Amniotic epithelial cell (primary cell): ENCODE measurements around the gene FADS6.
"Not testable (repeated sequence)": the region's sequence is repeated elsewhere in the genome, so short reads cannot be mapped to it uniquely, and the experiment has no call there.

Experiments used
- DNase-seq: peaks from one replicate; pipeline ENCODE4 v3.0.0-alpha.2; 2010; ENCODE audit warnings: low read depth

The FADS6 gene

GRCh38 chr17:74921026-74921681 is 27.7 kb upstream of the FADS6 start:
- DNase-seq = no peak

- no peak for DNase-seq
These were observed 27.2 kb upstream of the FADS6 start for GRCh38 chr17:74920642-74921025.

GRCh38 chr17:74920306-74920620 is 26.8 kb upstream of the FADS6 start:
- no peak for DNase-seq

GRCh38 chr17:74919440-74920305 is 26.2 kb upstream of the FADS6 start:
- no peak for DNase-seq

DNA sequence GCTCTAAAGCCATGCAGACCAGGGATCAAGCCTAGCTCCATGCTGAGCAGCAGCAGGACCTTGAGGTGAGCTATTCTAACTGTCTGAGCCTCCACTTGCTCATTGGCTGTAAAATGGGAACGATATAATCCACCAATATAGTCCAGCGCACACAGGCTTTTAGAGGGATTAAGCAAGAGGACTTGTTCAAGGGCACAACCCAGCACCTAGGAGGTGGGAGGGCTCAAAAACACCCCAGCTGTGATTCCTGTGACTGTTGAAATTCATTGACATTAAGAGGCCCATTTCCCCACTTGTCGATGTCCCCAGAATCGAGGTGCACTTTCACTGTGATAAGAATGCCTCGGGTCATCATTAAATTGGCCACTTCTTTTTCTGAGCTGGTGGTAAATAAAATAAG is 25.5 kb upstream of the FADS6 start:
- DNase-seq = no peak

GRCh38 chr17:74917430-74917829 is 24.0 kb upstream of the FADS6 start:
- no peak for DNase-seq

DNA sequence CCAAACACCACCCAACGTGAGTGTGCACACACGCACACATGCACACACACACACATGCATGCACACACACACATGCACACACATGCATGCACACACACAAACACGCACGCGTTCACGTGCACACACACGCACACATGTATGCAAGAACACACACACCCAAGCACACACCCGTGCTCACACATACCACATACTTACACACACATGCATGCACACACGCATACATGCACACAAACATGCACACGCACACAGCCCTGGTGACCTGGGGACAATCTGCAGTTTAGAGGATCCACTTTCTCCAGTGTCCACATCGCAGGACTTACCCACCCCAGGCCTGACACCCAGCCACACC is 23.4 kb upstream of the FADS6 start:
- DNase-seq = no peak

DNA sequence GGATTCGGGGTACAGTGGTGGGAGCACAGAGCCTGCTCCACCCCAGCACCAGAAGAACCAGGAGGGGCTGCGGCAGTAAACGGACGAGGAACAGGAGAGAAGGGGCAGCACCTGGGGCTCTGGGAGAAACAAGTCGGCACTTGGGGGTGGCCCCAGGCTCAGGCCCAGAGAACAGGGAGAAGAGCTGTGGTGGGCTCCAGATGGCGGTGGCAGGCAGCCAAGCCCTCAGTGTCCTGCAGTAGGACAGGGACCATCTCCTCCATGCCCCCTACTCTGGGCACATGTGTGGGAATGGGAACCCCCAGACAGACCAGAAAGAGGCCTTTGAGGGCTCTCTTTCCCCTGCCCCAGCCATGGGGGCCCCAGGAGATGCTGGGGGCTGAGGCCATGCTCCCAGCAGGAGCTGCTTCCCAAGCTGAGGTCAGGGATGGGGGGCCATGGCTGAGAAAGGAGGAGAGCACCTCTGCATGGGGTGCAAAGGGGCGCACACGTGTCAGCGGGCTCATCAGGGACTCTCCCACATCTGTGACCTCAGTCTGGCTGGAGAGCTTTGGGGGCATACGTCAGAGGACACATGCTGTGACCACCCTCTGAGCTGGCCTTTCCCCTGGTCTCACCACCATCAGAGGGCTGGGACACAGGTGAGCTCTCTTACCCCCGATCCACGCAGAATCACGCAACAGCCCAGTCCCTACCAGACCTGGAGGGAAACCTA is 22.9 kb upstream of the FADS6 start:
- DNase-seq = no peak

DNA sequence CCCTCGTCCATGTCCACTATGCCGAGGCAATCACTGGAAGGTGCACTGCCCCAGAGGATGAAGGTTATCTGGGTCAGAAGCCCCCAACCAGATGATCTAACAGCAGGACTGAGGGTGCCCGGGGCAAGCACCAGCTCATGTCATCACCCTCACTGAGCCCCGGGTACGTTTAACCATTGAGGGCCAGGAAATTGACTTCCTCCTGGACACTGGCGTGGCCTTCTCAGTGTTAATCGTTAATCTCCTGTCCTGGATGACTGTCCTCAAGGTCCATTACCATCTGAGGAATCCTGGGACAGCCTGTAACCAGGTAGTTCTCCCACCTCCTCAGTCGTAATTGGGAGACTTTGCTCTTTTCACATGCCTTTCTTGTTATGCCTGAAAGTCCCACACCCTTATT is 18.0 kb upstream of the FADS6 start:
- not testable (repeated sequence) for DNase-seq

DNA sequence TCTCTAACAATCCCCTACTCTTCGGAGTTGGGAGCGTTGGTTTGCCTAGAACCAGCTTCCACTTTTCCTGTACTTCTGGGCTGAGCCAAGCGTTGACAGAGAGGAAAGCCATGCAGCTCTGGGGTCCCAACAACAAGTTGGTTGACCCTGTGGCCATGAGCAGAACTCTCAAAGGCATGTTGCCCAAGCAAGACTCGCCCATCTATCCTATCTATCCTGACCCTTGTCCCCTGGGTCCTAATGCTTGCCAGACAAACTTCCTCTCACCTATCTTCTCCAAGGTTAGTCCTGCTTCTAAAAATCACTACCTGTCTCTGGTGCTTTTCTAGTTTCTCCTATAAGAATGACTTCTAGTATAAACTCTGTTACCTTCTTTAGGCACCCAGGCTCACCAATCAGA is 15.7 kb upstream of the FADS6 start:
- not testable (repeated sequence) for DNase-seq

DNA sequence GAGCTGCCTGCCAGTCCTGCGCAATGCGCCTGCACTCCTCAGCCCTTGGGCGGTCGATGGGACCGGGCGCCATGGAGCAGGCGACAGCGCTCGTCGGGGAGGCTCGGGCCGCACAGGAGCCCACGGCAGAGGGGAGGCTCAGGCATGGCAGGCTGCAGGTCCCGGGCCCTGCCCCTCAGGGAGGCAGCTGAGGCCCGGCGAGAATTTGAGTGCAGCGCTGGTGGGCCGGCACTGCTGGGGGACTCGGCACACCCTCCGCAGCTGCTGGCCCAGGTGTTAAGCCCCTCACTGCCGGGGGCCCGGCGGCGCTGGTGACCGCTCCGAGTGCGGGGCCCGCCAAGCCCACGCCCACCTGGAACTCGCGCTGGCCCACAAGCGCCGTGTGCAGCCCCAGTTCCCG is 13.6 kb upstream of the FADS6 start:
- DNase-seq = no peak

DNA sequence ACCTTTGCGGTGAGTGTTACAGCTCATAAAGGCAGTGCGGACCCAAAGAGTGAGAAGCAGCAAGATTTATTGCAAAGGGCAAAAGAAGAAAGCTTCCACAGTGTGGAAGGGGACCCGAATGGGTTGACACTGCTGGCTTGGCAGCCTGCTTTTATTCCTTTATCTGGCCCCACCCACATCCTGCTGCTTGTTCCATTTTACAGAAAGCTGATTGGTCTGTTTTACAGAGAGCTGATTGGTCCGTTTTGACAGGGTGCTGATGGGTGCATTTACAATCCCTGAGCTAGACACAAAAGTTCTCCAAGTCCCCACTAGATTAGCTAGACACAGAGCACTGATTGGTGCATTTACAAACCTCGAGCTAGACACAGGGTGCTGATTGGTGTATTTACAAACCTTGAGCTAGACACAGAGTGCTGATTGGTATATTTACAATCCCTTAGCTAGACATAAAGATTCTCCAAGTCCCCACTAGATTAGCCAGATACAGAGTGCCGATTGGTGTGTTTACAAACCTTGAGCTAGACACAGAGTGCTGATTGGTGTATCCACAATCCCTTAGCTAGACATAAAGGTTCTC is 12.9 kb upstream of the FADS6 start:
- not testable (repeated sequence) for DNase-seq

DNA sequence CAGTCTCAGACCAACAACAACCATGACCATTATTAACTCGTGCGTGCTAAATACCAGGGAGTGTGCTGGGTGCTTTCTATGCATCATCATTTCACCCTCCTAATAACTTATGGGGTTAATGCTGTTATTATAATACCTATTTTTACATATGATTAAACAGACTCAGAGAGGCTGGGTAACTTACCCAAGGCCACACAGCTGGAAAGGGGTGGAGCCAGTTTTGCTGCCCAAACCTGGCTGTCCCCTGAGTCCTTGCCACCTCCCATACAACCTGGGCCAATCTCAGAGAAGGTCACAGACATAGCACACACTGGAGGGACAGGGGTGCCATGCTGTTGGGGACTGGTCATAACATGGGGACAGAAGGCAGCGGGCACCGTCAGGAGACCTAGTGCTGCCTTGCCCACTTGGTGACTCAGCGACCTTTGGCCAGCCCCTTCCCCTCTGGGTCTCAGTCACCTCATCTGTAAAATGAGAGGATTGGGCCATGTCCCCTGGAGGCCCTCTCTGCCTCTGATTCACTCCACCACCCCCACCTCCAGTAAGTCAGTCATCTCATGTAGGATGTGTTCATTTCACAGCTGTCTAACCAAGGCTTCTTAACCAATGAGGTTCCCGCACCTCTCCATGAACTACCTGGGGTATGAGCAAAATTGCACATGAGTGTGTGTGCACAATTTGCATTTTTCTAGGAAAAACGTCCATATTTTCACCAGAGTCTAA is 11.4 kb upstream of the FADS6 start:
- DNase-seq = no peak

DNA sequence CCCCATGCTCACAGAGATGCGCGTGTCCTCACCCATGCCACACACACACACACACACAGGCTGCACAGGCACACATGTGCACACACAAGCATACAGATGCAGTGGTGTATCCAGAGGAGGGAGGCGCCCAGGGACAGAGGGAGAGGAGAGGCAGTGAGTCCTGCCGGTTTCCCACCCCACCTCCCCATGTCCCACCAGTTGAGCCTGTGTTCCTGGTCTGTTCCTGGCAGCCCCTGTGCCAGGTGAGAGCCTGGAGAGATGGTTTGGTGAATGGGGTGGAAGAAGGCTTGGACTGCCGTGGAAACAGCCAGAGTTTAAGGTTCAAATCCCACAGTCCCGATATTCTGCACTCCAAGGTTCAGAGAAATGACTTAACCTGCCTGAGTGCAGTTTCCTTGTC is 10.2 kb upstream of the FADS6 start:
- no peak for DNase-seq

DNA sequence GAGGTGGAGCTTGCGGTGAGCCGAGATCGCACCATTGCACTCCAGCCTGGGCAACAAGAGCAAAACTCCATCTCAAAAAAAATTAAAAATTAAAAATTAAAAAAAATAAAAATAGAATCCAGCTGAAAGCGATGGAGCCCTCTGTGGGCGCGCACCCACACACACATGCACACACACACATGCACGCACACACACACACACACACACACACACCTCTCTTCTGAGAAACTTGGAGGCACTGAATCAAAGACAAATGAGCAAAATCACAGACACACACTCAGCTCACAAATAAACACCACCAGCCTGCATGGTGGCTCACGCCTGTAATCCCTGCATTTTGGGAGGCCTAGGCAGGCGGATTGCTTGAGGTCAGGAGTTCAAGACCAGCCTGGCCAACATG is 9.6 kb upstream of the FADS6 start:
- no peak for DNase-seq

- no peak for DNase-seq
These were observed 8.1 kb upstream of the FADS6 start for GRCh38 chr17:74901353-74902135.

DNA sequence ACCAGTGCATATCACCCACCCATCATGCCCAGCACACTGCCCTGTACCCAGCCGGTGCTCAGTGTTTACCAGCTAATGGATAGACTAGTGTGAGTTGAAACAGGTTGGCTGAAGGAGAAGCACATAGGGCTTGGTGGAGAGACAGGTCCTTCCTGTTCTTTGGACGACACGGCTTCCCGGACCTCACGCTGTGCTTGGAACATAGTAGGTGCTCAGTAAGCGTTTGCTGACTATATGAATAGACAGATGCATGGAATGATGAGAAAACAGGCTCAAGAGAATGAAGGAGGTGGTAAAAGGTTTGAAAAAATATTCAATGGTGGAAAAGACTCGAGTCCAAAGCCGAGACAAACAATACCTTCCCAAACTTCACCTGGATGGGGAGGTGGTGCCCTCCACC is 6.8 kb upstream of the FADS6 start:
- DNase-seq = no peak

DNA sequence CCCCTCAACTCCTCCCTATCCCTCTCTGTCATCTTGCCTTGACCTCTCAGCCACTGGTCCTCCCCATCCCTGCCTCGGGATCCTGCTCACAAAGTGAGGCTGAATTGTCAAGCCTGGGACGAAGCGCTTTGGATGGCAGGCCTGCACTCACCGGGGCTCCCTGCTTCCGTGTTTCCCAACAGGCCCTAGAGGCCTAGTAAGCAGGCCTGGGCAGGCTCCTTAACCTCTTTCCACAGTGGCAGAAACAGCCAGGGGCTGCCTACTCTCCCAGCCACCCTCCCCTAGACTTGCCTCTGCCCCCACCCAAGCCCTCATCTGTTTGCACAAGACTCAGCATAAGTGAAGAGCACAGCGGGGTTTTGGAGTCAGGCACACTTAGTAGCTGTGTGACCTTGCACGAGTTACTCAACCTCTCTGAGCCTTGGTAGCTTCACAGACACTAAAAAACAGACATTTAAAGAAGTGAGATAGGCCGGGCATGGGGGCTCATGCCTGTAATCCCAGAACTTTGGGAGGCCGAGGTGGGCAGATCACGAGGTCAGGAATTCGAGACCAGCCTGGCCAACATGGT is 5.0 kb upstream of the FADS6 start:
- no peak for DNase-seq

- no peak for DNase-seq
These were observed 671 bp upstream of the FADS6 start for GRCh38 chr17:74893936-74894671.
